Activated CD8-positive, alpha-beta memory T cell treated with anti-CD3 and anti-CD28 coated beads, Interleukin-2, amount 50 U/mL, for 1 hour (primary cell): ENCODE results near the gene CCDC33.

Source experiments
- DNase-seq: peaks from one replicate; pipeline ENCODE4 v3.0.0-alpha.2; 2020; ENCODE audit errors: extremely low read depth

Gene CCDC33

GRCh38 chr15:74229686-74230085, 6.4 kb upstream of the CCDC33 start:
- no peak for DNase-seq

GRCh38 chr15:74231475-74231874, 4.7 kb upstream of the CCDC33 start:
- no peak for DNase-seq

GRCh38 chr15:74233373-74233772, 2.8 kb upstream of the CCDC33 start:
- no peak for DNase-seq

- DNase-seq: no peak
These were observed 2.1 kb upstream of the CCDC33 start for GRCh38 chr15:74233851-74234597.

GRCh38 chr15:74234598-74234875, 1.6 kb upstream of the CCDC33 start:
- no peak for DNase-seq

GRCh38 chr15:74239051-74239705, 3.1 kb downstream of the CCDC33 start:
- DNase-seq: no peak

- no peak for DNase-seq
These were observed 4.0 kb downstream of the CCDC33 start for GRCh38 chr15:74240002-74240568.

GRCh38 chr15:74240897-74241614, 4.9 kb downstream of the CCDC33 start:
- DNase-seq: no peak

- DNase-seq: no peak
These were observed 6.5 kb downstream of the CCDC33 start for GRCh38 chr15:74242441-74243185.

- DNase-seq: no peak
These were observed 7.3 kb downstream of the CCDC33 start for GRCh38 chr15:74243431-74243830.

- DNase-seq: no peak
These were observed 8.8 kb downstream of the CCDC33 start for GRCh38 chr15:74244822-74245341.

- no peak for DNase-seq
These were observed 9.3 kb downstream of the CCDC33 start for GRCh38 chr15:74245342-74245931.

- DNase-seq: no peak
These were observed 14.1 kb downstream of the CCDC33 start for GRCh38 chr15:74250266-74250665.

GRCh38 chr15:74251131-74251811, 15.1 kb downstream of the CCDC33 start:
- DNase-seq: no peak

- no peak for DNase-seq
These were observed 16.2 kb downstream of the CCDC33 start for GRCh38 chr15:74252291-74252690.

- DNase-seq: no peak
These were observed 16.6 kb downstream of the CCDC33 start for GRCh38 chr15:74252721-74253120.

GRCh38 chr15:74253211-74253921, 17.2 kb downstream of the CCDC33 start:
- DNase-seq: no peak

- no peak for DNase-seq
These were observed 21.0 kb downstream of the CCDC33 start for GRCh38 chr15:74257105-74257504.

- DNase-seq: no peak
These were observed 21.5 kb downstream of the CCDC33 start for GRCh38 chr15:74257623-74258022.
